ENCODE data around the gene EEF1G.

EEF1G gene

DNA sequence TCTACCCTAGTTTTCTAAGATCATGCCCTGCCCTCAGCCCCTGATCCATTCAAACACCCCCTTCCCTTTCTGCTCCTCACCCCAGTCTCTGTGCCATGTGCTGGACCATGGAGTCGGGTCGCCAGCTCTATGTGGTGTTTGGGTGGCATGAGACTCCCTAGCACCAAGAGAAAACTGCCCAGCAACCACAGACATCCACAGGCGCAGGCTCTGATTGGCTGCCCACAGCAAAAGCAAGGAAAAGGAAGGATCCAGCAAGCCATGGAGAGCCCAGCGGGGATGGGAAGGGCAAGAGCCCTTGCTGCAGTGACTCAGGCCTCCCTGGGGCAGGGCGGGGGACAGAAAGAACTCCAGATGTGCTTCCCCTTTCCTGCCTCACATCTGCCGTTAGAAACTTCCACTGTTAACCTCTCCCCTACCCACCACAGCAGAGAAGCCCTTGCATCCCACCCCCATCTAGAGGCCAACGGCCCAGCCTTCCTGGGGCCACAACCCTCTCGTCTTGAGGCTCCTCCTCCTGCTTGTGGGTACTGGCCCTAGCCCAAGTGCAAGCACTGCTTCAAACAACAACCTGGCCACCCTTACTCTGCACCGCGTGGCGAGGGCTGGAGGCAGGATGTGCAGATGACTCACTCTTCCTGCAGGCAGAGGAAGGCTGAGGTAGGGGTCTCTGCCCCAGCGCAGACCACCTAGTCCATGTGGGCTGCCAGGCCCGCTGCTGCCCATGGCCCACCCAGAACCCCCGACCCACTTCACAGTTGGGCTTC is 17.4 kb downstream of the EEF1G start (continued):
- TF ChIP-seq, protein P1, sequence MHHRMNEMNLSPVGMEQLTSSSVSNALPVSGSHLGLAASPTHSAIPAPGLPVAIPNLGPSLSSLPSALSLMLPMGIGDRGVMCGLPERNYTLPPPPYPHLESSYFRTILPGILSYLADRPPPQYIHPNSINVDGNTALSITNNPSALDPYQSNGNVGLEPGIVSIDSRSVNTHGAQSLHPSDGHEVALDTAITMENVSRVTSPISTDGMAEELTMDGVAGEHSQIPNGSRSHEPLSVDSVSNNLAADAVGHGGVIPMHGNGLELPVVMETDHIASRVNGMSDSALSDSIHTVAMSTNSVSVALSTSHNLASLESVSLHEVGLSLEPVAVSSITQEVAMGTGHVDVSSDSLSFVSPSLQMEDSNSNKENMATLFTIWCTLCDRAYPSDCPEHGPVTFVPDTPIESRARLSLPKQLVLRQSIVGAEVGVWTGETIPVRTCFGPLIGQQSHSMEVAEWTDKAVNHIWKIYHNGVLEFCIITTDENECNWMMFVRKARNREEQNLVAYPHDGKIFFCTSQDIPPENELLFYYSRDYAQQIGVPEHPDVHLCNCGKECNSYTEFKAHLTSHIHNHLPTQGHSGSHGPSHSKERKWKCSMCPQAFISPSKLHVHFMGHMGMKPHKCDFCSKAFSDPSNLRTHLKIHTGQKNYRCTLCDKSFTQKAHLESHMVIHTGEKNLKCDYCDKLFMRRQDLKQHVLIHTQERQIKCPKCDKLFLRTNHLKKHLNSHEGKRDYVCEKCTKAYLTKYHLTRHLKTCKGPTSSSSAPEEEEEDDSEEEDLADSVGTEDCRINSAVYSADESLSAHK (tag by site-specific recombination; IDR thresholded peaks at IDR 0.05): peak; percentile 59; the same call in 1 of the 2 replicates
- TF ChIP-seq, protein P2, sequence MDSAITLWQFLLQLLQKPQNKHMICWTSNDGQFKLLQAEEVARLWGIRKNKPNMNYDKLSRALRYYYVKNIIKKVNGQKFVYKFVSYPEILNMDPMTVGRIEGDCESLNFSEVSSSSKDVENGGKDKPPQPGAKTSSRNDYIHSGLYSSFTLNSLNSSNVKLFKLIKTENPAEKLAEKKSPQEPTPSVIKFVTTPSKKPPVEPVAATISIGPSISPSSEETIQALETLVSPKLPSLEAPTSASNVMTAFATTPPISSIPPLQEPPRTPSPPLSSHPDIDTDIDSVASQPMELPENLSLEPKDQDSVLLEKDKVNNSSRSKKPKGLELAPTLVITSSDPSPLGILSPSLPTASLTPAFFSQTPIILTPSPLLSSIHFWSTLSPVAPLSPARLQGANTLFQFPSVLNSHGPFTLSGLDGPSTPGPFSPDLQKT (IDR thresholded peaks at IDR 0.05; ENCODE audit: borderline replicate concordance, low read depth, low read length): no peak
- TF ChIP-seq ZXDB (tag by site-specific recombination; IDR thresholded peaks at IDR 0.05) (peak; percentile 87), ZIC2 (tag by site-specific recombination; IDR thresholded peaks at IDR 0.05) (peak; percentile 55), ZBTB20 (tag by site-specific recombination; IDR thresholded peaks at IDR 0.05) (peak; percentile 54; the same call in 1 of the 2 replicates), ZNF596 (tag by site-specific recombination; IDR thresholded peaks at IDR 0.05) (no peak), ZNF514 (tag by site-specific recombination; IDR thresholded peaks at IDR 0.05) (no peak), ZNF335 (tag by site-specific recombination; conservative IDR thresholded peaks at IDR 0.05) (peak; percentile 30; the same call in 1 of the 2 replicates), ZNF600 (tag by site-specific recombination; IDR thresholded peaks at IDR 0.05) (peak; percentile 86), ZSCAN30 (tag by site-specific recombination; IDR thresholded peaks at IDR 0.05) (0 out of 2 replicates have a peak, but pooled peaks have one; percentile 20), KLF1 (tag by site-specific recombination; IDR thresholded peaks at IDR 0.05) (0 out of 2 replicates have a peak, but pooled peaks have one; percentile 34), ZNF658 (tag by site-specific recombination; IDR thresholded peaks at IDR 0.05) (no peak), ZNF776 (tag by site-specific recombination; IDR thresholded peaks at IDR 0.05; ENCODE audit: borderline replicate concordance) (no peak), SP3 (tag by site-specific recombination; IDR thresholded peaks at IDR 0.05) (peak; percentile 58), ZNF660 (tag by site-specific recombination; IDR thresholded peaks at IDR 0.05) (peak; percentile 42; the same call in 1 of the 2 replicates), ZSCAN18 (tag by site-specific recombination; IDR thresholded peaks at IDR 0.05) (no peak), IKZF3 (tag by site-specific recombination; IDR thresholded peaks at IDR 0.05) (peak; percentile 93), ZNF341 (tag by site-specific recombination; IDR thresholded peaks at IDR 0.05; ENCODE audit: low read depth) (peak; percentile 71), SP2 (tag by site-specific recombination; IDR thresholded peaks at IDR 0.05) (peak; percentile 56), ZNF707 (tag by site-specific recombination; IDR thresholded peaks at IDR 0.05) (no peak), ZNF623 (tag by site-specific recombination; IDR thresholded peaks at IDR 0.05) (no peak), ZNF202 (tag by site-specific recombination; IDR thresholded peaks at IDR 0.05; ENCODE audit: borderline replicate concordance) (no peak), ZNF133 (tag by site-specific recombination; IDR thresholded peaks at IDR 0.05) (no peak), WT1 (tag by site-specific recombination; IDR thresholded peaks at IDR 0.05) (peak; percentile 3; the same call in 1 of the 2 replicates)
- TF ChIP-seq, protein P3, sequence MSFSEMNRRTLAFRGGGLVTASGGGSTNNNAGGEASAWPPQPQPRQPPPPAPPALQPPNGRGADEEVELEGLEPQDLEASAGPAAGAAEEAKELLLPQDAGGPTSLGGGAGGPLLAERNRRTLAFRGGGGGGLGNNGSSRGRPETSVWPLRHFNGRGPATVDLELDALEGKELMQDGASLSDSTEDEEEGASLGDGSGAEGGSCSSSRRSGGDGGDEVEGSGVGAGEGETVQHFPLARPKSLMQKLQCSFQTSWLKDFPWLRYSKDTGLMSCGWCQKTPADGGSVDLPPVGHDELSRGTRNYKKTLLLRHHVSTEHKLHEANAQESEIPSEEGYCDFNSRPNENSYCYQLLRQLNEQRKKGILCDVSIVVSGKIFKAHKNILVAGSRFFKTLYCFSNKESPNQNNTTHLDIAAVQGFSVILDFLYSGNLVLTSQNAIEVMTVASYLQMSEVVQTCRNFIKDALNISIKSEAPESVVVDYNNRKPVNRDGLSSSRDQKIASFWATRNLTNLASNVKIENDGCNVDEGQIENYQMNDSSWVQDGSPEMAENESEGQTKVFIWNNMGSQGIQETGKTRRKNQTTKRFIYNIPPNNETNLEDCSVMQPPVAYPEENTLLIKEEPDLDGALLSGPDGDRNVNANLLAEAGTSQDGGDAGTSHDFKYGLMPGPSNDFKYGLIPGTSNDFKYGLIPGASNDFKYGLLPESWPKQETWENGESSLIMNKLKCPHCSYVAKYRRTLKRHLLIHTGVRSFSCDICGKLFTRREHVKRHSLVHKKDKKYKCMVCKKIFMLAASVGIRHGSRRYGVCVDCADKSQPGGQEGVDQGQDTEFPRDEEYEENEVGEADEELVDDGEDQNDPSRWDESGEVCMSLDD (tag by site-specific recombination; IDR thresholded peaks at IDR 0.05): peak; percentile 14; the same call in 1 of the 2 replicates
- TF ChIP-seq, protein P4, sequence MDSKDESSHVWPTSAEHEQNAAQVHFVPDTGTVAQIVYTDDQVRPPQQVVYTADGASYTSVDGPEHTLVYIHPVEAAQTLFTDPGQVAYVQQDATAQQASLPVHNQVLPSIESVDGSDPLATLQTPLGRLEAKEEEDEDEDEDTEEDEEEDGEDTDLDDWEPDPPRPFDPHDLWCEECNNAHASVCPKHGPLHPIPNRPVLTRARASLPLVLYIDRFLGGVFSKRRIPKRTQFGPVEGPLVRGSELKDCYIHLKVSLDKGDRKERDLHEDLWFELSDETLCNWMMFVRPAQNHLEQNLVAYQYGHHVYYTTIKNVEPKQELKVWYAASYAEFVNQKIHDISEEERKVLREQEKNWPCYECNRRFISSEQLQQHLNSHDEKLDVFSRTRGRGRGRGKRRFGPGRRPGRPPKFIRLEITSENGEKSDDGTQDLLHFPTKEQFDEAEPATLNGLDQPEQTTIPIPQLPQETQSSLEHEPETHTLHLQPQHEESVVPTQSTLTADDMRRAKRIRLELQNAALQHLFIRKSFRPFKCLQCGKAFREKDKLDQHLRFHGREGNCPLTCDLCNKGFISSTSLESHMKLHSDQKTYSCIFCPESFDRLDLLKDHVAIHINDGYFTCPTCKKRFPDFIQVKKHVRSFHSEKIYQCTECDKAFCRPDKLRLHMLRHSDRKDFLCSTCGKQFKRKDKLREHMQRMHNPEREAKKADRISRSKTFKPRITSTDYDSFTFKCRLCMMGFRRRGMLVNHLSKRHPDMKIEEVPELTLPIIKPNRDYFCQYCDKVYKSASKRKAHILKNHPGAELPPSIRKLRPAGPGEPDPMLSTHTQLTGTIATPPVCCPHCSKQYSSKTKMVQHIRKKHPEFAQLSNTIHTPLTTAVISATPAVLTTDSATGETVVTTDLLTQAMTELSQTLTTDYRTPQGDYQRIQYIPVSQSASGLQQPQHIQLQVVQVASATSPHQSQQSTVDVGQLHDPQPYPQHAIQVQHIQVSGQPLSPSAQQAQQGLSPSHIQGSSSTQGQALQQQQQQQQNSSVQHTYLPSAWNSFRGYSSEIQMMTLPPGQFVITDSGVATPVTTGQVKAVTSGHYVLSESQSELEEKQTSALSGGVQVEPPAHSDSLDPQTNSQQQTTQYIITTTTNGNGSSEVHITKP (tag by site-specific recombination; IDR thresholded peaks at IDR 0.05): peak; percentile 98
- TF ChIP-seq, protein P5, sequence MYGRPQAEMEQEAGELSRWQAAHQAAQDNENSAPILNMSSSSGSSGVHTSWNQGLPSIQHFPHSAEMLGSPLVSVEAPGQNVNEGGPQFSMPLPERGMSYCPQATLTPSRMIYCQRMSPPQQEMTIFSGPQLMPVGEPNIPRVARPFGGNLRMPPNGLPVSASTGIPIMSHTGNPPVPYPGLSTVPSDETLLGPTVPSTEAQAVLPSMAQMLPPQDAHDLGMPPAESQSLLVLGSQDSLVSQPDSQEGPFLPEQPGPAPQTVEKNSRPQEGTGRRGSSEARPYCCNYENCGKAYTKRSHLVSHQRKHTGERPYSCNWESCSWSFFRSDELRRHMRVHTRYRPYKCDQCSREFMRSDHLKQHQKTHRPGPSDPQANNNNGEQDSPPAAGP (tag by site-specific recombination; IDR thresholded peaks at IDR 0.05): peak; percentile 58; the same call in 1 of the 2 replicates
